Breast epithelium (tissue), 4 donors: Measurements from ENCODE around the gene IFT81. TPM values are rescaled to one million over a fixed set of nuclear protein-coding genes. Genes with fewer than 3 reads are reported as not detected.

Experiments
- DNase-seq, 2 donors: peaks; one replicate each; pipeline ENCODE4 v3.0.0-alpha.2; 2019; ENCODE audit warnings: low spot score in 2 of 2
- H3K27ac ChIP-seq, 2 donors: fragments of 200-600 bp; sonication (generic) in 1 of 2; one replicate each; pipeline ENCODE4 v1.5.1; 2016 to 2019; ENCODE audit warnings: mild to moderate bottlenecking in 1 of 2
- H3K27me3 ChIP-seq, 2 donors: fragments of 200-600 bp; sonication (generic) in 1 of 2; one replicate each; pipeline versions ENCODE4 v1.5.1 to v1.6.0; 2017 to 2019; ENCODE audit warnings: control low read depth in 1 of 2, mild to moderate bottlenecking in 1 of 2
- H3K36me3 ChIP-seq: fragments of 200-600 bp; one replicate; pipeline ENCODE4 v1.5.1; 2019
- H3K4me1 ChIP-seq, 2 donors: fragments of 200-600 bp; sonication (generic); one replicate each; pipeline ENCODE4 v1.5.1; 2016 to 2019; ENCODE audit warnings: control low read depth in 1 of 2
- H3K4me3 ChIP-seq, 3 donors: fragments of 200-600 bp; sonication (generic); 1 replicate in 2 of 3; 2 replicates in 1 of 3; pipeline ENCODE4 v1.5.1; 2016 to 2019; ENCODE audit warnings: mild to moderate bottlenecking in 3 of 3, moderate library complexity in 2 of 3
- H3K9me3 ChIP-seq, 2 donors: fragments of 200-600 bp; sonication (generic) in 1 of 2; one replicate each; pipeline ENCODE4 v1.5.1; 2016 to 2019; ENCODE audit warnings: control low read depth in 1 of 2
- POLR2A ChIP-seq: fragments of 450-650 bp; IDR thresholded peaks from one replicate; pipeline ENCODE4 v1.6.1; 2016; ENCODE audit warnings: antibody characterized with exemption, mild to moderate bottlenecking, moderate library complexity
- POLR2AphosphoS5 ChIP-seq, 3 donors: sonication (generic); formaldehyde crosslinking; IDR thresholded peaks; one replicate each; pipeline ENCODE4 v1.6.1; 2017; ENCODE audit warnings: antibody characterized with exemption in 3 of 3
- intact Hi-C: fragments of 100-400 bp; cut with DNase I; formaldehyde crosslinking; loops from one replicate; pipeline ENCODE4 v1.15.1; 2023; ENCODE audit warnings: low total_unique reads
- total RNA-seq, 3 donors: library from RNA; depleted of rRNA; stranded (reverse); fragments of >200 nt; gene quantifications; one replicate each; pipeline ENCODE4 v1.1.0, GENCODE V29; 2016
- TF ChIP-seq, protein P1 (sequence below), 3 donors: fragments of 450-650 bp; IDR thresholded peaks; one replicate each; pipeline ENCODE4 v1.5.1; 2016 to 2017; ENCODE audit warnings: antibody characterized with exemption in 3 of 3, mild to moderate bottlenecking in 3 of 3, moderate library complexity in 3 of 3

IFT81 gene
- total RNA-seq, 3 donors from 2014 or later = 9.4 to 27.1 (median 19.0) TPM

DNA sequence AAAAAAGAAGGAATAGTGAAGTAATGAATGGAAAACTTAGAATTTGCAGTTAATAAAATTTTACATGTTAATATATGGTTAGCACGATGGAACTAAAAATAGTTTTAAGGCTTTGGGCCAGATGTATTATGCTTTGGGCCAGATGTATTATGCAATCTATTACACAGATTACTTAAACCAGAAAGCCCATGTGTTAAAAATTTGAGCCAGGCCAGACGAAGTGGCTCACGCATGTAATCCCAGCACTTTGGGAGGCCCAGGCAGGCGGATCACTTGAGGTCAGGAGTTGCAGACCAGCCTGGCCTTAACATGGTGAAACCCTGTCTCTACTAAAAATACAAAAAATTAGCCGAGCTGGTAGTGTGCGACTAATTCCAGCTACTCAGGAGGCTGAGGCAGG is 17.2 kb downstream of the IFT81 start:
- no peaks in the 10 kb centered on the region for H3K4me1 ChIP-seq
- peak overlapping the region in 1 of 2 donors; percentile 45 for H3K27ac ChIP-seq
- H3K27me3 ChIP-seq = no peaks in the 10 kb centered on the region
- H3K36me3 ChIP-seq = no peaks in the 10 kb centered on the region
- intact Hi-C loops = no loop called here
- H3K4me3 ChIP-seq = no peak overlapping the region
- H3K9me3 ChIP-seq = no peaks in the 10 kb centered on the region
- TF ChIP-seq, protein P1, sequence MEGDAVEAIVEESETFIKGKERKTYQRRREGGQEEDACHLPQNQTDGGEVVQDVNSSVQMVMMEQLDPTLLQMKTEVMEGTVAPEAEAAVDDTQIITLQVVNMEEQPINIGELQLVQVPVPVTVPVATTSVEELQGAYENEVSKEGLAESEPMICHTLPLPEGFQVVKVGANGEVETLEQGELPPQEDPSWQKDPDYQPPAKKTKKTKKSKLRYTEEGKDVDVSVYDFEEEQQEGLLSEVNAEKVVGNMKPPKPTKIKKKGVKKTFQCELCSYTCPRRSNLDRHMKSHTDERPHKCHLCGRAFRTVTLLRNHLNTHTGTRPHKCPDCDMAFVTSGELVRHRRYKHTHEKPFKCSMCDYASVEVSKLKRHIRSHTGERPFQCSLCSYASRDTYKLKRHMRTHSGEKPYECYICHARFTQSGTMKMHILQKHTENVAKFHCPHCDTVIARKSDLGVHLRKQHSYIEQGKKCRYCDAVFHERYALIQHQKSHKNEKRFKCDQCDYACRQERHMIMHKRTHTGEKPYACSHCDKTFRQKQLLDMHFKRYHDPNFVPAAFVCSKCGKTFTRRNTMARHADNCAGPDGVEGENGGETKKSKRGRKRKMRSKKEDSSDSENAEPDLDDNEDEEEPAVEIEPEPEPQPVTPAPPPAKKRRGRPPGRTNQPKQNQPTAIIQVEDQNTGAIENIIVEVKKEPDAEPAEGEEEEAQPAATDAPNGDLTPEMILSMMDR (IDR thresholded peaks at IDR 0.05) = no peak
- peak in 2 of 3 donors; percentile 19 to 82 for TF ChIP-seq POLR2AphosphoS5 (IDR thresholded peaks at IDR 0.05)
- no peak for TF ChIP-seq POLR2A
- DNase-seq = no peak

DNA sequence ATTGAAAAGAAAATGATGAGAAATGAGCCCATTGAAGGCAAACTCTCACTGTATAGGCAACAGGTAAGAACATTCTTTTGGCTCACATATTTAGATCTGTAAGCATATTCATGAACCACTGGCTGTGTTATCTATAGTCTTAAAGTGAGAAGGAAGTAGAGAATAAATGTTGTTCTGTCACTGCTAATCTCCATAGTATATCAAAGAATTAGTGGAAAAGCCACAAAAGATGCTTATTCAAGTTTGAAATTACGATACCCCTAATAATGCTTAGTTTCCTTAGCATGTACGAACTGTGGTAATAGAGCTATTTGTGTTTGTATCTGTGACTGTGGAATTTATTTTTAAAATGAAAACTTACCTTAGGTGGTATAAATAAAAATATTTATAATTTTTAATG is 22.8 kb downstream of the IFT81 start:
- H3K27me3 ChIP-seq = no peaks in the 10 kb centered on the region
- no peak for DNase-seq
- TF ChIP-seq, protein P1 (IDR thresholded peaks at IDR 0.05) = no peak
- no peak for TF ChIP-seq POLR2A
- TF ChIP-seq POLR2AphosphoS5 (IDR thresholded peaks at IDR 0.05) = no peak
- intact Hi-C loops = no loop called here
- H3K4me1 ChIP-seq = no peaks in the 10 kb centered on the region
- no peak overlapping the region for H3K4me3 ChIP-seq
- H3K9me3 ChIP-seq = no peaks in the 10 kb centered on the region
- no peak overlapping the region for H3K27ac ChIP-seq
- H3K36me3 ChIP-seq = peaks cover 4% of the 10 kb centered on the region

DNA sequence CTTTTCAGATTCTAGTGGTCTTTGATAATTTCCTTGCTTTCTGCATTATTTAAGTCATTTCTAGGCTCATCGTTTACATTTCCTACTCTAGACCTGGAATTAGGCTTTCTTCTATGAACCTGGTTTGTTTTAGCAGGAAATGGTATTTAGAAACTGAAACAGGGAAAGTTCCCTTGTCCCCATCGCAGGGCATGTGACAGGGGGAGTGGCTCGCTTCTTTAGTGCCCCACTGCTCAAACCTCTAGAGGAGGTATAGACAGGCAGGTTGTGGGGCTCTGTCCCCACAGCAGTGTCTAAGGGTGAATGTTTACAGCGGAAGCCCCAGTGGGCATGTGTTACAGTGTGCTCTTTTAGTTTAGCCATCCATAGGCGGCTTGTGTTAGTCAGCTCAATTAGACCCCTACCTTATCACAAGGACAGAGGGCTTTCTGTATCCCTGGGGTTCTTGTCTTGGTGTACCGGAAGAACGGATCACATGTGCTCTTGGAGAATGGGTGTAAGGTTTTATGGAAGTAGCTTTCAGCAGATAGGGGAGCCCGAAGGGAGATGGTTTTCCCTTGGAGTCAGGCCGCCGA is 25.0 kb downstream of the IFT81 start:
- H3K9me3 ChIP-seq = no peaks in the 10 kb centered on the region
- no peak for DNase-seq
- H3K27ac ChIP-seq = no peak overlapping the region
- H3K36me3 ChIP-seq = peaks cover 4% of the 10 kb centered on the region
- no peaks in the 10 kb centered on the region for H3K27me3 ChIP-seq
- TF ChIP-seq POLR2AphosphoS5 (IDR thresholded peaks at IDR 0.05) (no peak), POLR2A (no peak)
- TF ChIP-seq, protein P1 (IDR thresholded peaks at IDR 0.05) = no peak
- H3K4me3 ChIP-seq = no peak overlapping the region
- intact Hi-C loops = no loop called here
- H3K4me1 ChIP-seq = no peaks in the 10 kb centered on the region

DNA sequence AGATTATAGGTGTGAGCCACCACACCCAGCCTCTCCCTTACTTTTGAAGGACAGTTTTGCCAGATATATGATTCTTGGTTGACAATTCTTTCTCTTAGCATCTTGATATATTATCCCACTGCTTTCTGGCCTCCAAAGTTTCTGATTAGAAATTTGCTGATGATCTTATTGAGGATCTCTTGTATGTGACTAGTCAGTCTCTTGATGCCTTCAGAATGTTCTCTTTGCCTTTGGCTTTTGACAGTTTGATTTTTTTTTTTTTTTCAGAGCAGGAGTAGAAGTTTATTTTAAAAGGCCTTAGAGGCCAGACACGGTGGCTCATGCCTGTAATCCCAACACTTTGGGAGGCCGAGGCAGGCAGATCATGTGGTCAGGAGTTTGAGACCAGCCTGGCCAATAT is 32.6 kb downstream of the IFT81 start:
- H3K36me3 ChIP-seq = peaks cover 4% of the 10 kb centered on the region
- H3K27me3 ChIP-seq = no peaks in the 10 kb centered on the region
- TF ChIP-seq POLR2AphosphoS5 (IDR thresholded peaks at IDR 0.05) (no peak), POLR2A (no peak)
- TF ChIP-seq, protein P1 (IDR thresholded peaks at IDR 0.05) = no peak
- no peak overlapping the region for H3K4me3 ChIP-seq
- no peaks in the 10 kb centered on the region for H3K4me1 ChIP-seq
- H3K9me3 ChIP-seq = peaks cover 13 to 20% of the 10 kb centered on the region in 2 donors
- no peak overlapping the region for H3K27ac ChIP-seq
- no peak for DNase-seq
- intact Hi-C loops = no loop called here

DNA sequence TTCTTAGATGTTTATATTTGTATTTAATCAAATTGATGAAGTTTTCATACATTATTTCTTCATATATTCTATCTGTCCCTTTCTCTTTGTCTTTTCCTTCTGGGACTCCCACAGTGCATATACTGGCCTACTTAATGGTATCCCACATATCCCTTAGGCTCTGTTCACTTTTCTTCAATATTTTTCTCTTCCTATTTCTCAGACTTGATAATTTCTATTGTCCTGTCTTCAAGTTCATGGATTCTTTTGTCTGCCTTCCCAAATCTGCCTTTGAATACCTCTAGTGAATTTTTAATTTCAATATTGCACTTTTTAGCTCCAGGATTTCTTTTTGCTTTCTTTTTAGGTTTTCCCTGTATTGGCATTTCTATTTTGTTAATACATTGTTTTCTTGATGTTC is 33.4 kb downstream of the IFT81 start:
- H3K27me3 ChIP-seq = no peaks in the 10 kb centered on the region
- no peaks in the 10 kb centered on the region for H3K4me1 ChIP-seq
- DNase-seq = no peak
- intact Hi-C loops = no loop called here
- H3K4me3 ChIP-seq = no peak overlapping the region
- H3K9me3 ChIP-seq = peaks cover 13 to 20% of the 10 kb centered on the region in 2 donors
- no peak for TF ChIP-seq POLR2AphosphoS5 (IDR thresholded peaks at IDR 0.05)
- TF ChIP-seq, protein P1 (IDR thresholded peaks at IDR 0.05) = no peak
- no peak for TF ChIP-seq POLR2A
- H3K27ac ChIP-seq = no peak overlapping the region
- H3K36me3 ChIP-seq = peaks cover 4% of the 10 kb centered on the region
